Activated CD4-positive, alpha-beta T cell treated with anti-CD3 and anti-CD28 coated beads, Interleukin-2, amount 10 ng/mL, durations not matched to agents 7 days and 5 days (primary cell): Measurements from ENCODE around the gene HOXA6. TPM values are rescaled to one million over a fixed set of nuclear protein-coding genes. Genes with fewer than 3 reads are reported as not detected.

Source experiments
- CTCF ChIA-PET: fragments of 350-600 bp; sonication (Branson Sonifier 250); formaldehyde crosslinking; loops from one replicate; lab custom pipeline; 2021; ENCODE audit warnings: antibody characterized with exemption; lab: Charles Lee
- POLR2A ChIA-PET: fragments of 350-600 bp; sonication (Branson Sonifier 250); formaldehyde crosslinking; loops from one replicate; lab custom pipeline; 2021; ENCODE audit warnings: antibody characterized with exemption; lab: Charles Lee
- DNase-seq: peaks from one replicate; pipeline ENCODE4 v3.0.0-alpha.2; 2020
- H3K27ac Mint-ChIP-seq: one replicate; pipeline ENCODE4 v1.8.0; 2021; ENCODE audit warnings: mild to moderate bottlenecking, moderate library complexity, mixed read lengths
- H3K27me3 Mint-ChIP-seq: one replicate; pipeline ENCODE4 v1.8.0; 2021; ENCODE audit warnings: mixed read lengths
- H3K36me3 Mint-ChIP-seq: one replicate; pipeline ENCODE4 v1.8.0; 2021; ENCODE audit warnings: low read depth, mixed read lengths
- H3K4me1 Mint-ChIP-seq: one replicate; pipeline ENCODE4 v1.8.0; 2021; ENCODE audit warnings: mixed read lengths
- H3K4me3 Mint-ChIP-seq: one replicate; pipeline ENCODE4 v1.8.0; 2021; ENCODE audit warnings: mild to moderate bottlenecking, moderate library complexity, mixed read lengths
- H3K9me3 Mint-ChIP-seq: one replicate; pipeline ENCODE4 v1.8.0; 2021; ENCODE audit warnings: mixed read lengths
- total RNA-seq, 2 experiments: library from RNA; stranded (reverse); gene quantifications; one replicate each; pipeline ENCODE4 v1.2.3, GENCODE V29; 2021

HOXA6 gene
- not detected for total RNA-seq

- Mint-ChIP-seq H3K36me3 (no peaks in the 10 kb centered on the region), H3K27me3 (peaks cover 62% of the 10 kb centered on the region), H3K4me1 (peaks cover 24% of the 10 kb centered on the region), H3K27ac (peak within 1 kb of the TSS; percentile 22), H3K4me3 (no peak within 1 kb of the TSS), H3K9me3 (no peaks in the 10 kb centered on the region)
- ChIA-PET CTCF (interaction anchor here (1.0 to 1.1 kb wide), 3 partner anchors 47 to 49 kb away, joined by 3 read pairs; no protein-coding TSS in a partner anchor), POLR2A (no interaction called here)
- no peak for DNase-seq
Observed at GRCh38 chr7:27147199-27148030, at the start of gene HOXA6. Gene HOXA6, minus strand, starts transcription at chr7:27147774. Its CDS starts 25 bp downstream, at chr7:27147749.

GRCh38 chr7:27196287-27196767, 48.8 kb upstream of the HOXA6 start:
- H3K4me3 Mint-ChIP-seq, result no peak overlapping the region
- no peaks in the 10 kb centered on the region for H3K9me3 Mint-ChIP-seq
- ChIA-PET POLR2A (interaction anchor here (0.7 kb wide), 1 partner anchor 10 kb away, joined by 3 read pairs; no protein-coding TSS in a partner anchor), CTCF (interaction anchor here (0.5 to 2.5 kb wide), 16 partner anchors 8 to 825 kb away, joined by 3 to 18 read pairs (median 3); partner anchors contain the start of genes EVX1, HOXA11 and HOXA3)
- peaks cover 84% of the 10 kb centered on the region for H3K27me3 Mint-ChIP-seq
- peak; percentile 86 for DNase-seq
- no peak overlapping the region for H3K27ac Mint-ChIP-seq
- peaks cover 16% of the 10 kb centered on the region for H3K4me1 Mint-ChIP-seq
- H3K36me3 Mint-ChIP-seq, result no peaks in the 10 kb centered on the region

GRCh38 chr7:27194686-27195379, 47.3 kb upstream of the HOXA6 start:
- ChIA-PET POLR2A (no interaction called here), CTCF (interaction anchor here (1.2 to 2.5 kb wide), 4 partner anchors 9 to 725 kb away, joined by 3 to 18 read pairs (median 4); partner anchors contain the start of gene HOXA11)
- no peak for DNase-seq
- Mint-ChIP-seq H3K4me3 (no peak overlapping the region), H3K27ac (no peak overlapping the region), H3K36me3 (no peaks in the 10 kb centered on the region), H3K9me3 (no peaks in the 10 kb centered on the region), H3K27me3 (peaks cover 86% of the 10 kb centered on the region), H3K4me1 (peaks cover 9% of the 10 kb centered on the region)

DNA sequence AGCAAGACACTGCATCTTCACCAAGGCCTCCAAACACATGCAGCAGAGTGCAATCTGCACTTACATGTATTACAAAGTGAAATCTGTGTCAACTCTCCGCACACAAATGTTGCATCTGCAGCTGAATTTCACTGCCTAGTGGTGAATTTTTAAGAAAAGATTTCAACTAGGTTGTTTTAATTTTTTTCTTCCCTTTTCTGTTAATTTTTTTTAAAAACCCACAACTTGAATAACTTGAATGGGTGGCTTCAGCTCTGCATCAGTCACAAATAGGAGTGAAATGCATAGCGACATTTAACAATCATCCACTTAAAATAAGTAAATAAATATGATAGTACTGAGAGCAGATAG, 46.4 kb upstream of the HOXA6 start:
- H3K9me3 Mint-ChIP-seq, result no peaks in the 10 kb centered on the region
- CTCF ChIA-PET, result interaction anchor here (1.2 kb wide), 1 partner anchor 40 kb away, joined by 3 read pairs; no protein-coding TSS in a partner anchor
- DNase-seq, result no peak
- no peak overlapping the region for H3K27ac Mint-ChIP-seq
- POLR2A ChIA-PET, result no interaction called here
- peaks cover 16% of the 10 kb centered on the region for H3K4me1 Mint-ChIP-seq
- peaks cover 89% of the 10 kb centered on the region for H3K27me3 Mint-ChIP-seq
- H3K36me3 Mint-ChIP-seq, result peaks cover 2% of the 10 kb centered on the region
- H3K4me3 Mint-ChIP-seq, result no peak overlapping the region

DNA sequence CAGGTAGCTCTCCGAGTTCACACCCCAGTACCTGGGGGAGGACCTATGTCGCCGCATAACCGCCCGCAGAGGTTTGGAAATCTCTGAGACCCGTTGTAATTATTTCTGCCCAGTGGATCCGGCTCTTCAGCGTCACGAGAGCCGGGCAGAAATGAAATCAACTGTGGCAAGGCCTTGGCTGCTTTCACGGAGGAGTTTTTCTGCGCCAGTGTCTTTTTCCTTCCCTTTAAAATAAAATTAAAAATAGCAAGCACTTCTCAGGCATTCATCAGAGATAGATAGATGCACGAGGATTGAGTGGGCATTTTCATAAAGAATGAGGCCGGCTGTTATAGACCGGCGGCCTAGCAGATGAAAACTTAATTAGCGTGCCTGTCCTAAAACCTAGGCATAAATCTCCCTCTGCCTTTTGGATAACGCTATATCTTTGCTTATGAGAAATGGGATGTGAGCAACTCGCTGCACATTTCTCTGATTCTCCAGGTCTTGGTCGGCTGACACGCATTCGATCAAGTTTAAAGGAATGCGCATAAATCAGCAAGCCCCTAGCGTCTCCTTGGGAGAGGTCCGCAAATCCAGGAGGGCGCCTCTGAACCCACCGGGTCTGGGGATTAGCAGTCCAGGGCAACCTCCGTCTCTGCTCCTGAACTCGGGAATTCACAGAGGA, 45.9 kb upstream of the HOXA6 start:
- no peaks in the 10 kb centered on the region for H3K9me3 Mint-ChIP-seq
- POLR2A ChIA-PET, result no interaction called here
- CTCF ChIA-PET, result interaction anchor here (2.3 kb wide), 1 partner anchor 32 kb away, joined by 8 read pairs; no protein-coding TSS in a partner anchor
- no peak for DNase-seq
- H3K27me3 Mint-ChIP-seq, result peaks cover 88% of the 10 kb centered on the region
- H3K4me1 Mint-ChIP-seq, result peaks cover 20% of the 10 kb centered on the region
- H3K36me3 Mint-ChIP-seq, result peaks cover 5% of the 10 kb centered on the region
- H3K27ac Mint-ChIP-seq, result no peak overlapping the region
- no peak overlapping the region for H3K4me3 Mint-ChIP-seq

DNA sequence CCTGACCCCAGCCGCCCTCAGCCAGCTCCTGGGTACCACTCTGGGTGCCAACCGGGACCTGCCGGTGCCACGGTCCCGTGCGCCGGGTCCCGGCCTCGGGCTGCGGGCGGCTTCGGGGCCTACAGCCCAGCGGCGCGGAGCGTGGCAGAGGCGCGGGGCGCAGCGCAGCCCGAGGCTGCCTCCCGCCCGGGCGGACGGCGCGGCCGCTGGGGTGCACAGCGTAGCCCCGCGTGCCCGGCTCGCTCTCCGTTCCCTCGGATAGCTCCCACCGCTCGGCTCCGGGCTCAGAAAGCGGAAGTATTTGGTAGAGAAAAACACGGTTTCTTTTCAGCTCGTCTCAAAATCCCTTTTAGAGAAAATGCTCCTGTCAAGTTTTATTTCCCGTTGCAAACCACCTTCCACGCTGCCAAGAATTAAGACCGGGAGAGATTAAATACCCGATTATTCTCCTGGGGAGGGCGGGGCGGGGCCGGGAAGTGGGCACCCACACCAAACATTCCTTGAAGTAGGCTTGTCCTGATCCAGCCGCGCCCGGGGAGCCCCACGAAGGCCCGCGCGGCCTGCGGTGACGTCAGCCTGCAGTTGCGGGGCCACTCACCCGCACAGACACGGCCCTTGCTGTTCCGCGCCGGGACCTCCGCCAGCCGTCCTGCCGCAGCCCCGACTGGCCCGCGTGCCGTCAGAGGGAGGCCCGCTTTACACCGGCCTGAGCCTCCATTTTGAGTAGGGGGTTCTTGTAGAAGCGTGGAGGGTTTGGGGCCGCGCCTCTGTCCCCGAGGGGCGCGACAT, 45.2 kb upstream of the HOXA6 start:
- H3K36me3 Mint-ChIP-seq, result peaks cover 7% of the 10 kb centered on the region

GRCh38 chr7:27191833-27192545, 44.4 kb upstream of the HOXA6 start:
- H3K4me3 Mint-ChIP-seq, result no peak overlapping the region
- CTCF ChIA-PET, result interaction anchor here (0.6 to 2.3 kb wide), 4 partner anchors 12 to 152 kb away, joined by 3 to 8 read pairs (median 3); no protein-coding TSS in a partner anchor

More for the DNA sequence above, 45.2 kb upstream of the HOXA6 start:
- no peak overlapping the region for H3K27ac Mint-ChIP-seq
- POLR2A ChIA-PET, result no interaction called here
- H3K27me3 Mint-ChIP-seq, result peaks cover 88% of the 10 kb centered on the region
- DNase-seq, result no peak
- no peaks in the 10 kb centered on the region for H3K9me3 Mint-ChIP-seq
- CTCF ChIA-PET, result interaction anchor here (0.6 to 2.3 kb wide), 4 partner anchors 11 to 152 kb away, joined by 3 to 8 read pairs (median 3); no protein-coding TSS in a partner anchor
- peak overlapping the region; percentile 25 for H3K4me3 Mint-ChIP-seq
- H3K4me1 Mint-ChIP-seq, result peaks cover 24% of the 10 kb centered on the region

GRCh38 chr7:27191161-27191731, 43.7 kb upstream of the HOXA6 start:
- CTCF ChIA-PET, result interaction anchor here (1.3 to 2.3 kb wide), 3 partner anchors 25 to 34 kb away, joined by 6 to 8 read pairs (median 6); partner anchors contain the start of genes HOXA7 and HOXA9
- H3K4me3 Mint-ChIP-seq, result no peak overlapping the region
- no peak for DNase-seq
- peaks cover 29% of the 10 kb centered on the region for H3K4me1 Mint-ChIP-seq
- peaks cover 7% of the 10 kb centered on the region for H3K36me3 Mint-ChIP-seq
- no peaks in the 10 kb centered on the region for H3K9me3 Mint-ChIP-seq
- H3K27ac Mint-ChIP-seq, result no peak overlapping the region
- H3K27me3 Mint-ChIP-seq, result peaks cover 87% of the 10 kb centered on the region
- POLR2A ChIA-PET, result no interaction called here

More at GRCh38 chr7:27191833-27192545, 44.4 kb upstream of the HOXA6 start:
- Mint-ChIP-seq H3K36me3 (peaks cover 7% of the 10 kb centered on the region), H3K9me3 (no peaks in the 10 kb centered on the region), H3K4me1 (peaks cover 29% of the 10 kb centered on the region), H3K27me3 (peaks cover 88% of the 10 kb centered on the region), H3K27ac (no peak overlapping the region)
- POLR2A ChIA-PET, result no interaction called here
- no peak for DNase-seq

- no peak for DNase-seq
- no peaks in the 10 kb centered on the region for H3K9me3 Mint-ChIP-seq
- ChIA-PET CTCF (interaction anchor here (1.3 to 1.6 kb wide), 4 partner anchors 10 to 33 kb away, joined by 3 to 7 read pairs (median 6); partner anchors contain the start of genes HOXA7 and HOXA9), POLR2A (no interaction called here)
- peaks cover 8% of the 10 kb centered on the region for H3K36me3 Mint-ChIP-seq
- peak overlapping the region; percentile 19 for H3K27ac Mint-ChIP-seq
- H3K4me3 Mint-ChIP-seq, result no peak overlapping the region
- peaks cover 37% of the 10 kb centered on the region for H3K4me1 Mint-ChIP-seq
- H3K27me3 Mint-ChIP-seq, result peaks cover 90% of the 10 kb centered on the region
Observed at GRCh38 chr7:27189997-27190748, 42.6 kb upstream of the HOXA6 start.

GRCh38 chr7:27189295-27189996, 41.9 kb upstream of the HOXA6 start:
- peaks cover 43% of the 10 kb centered on the region for H3K4me1 Mint-ChIP-seq
- no peak for DNase-seq
- CTCF ChIA-PET, result interaction anchor here (0.7 to 1.6 kb wide), 5 partner anchors 9 to 32 kb away, joined by 3 to 7 read pairs (median 3); partner anchors contain the start of gene HOXA7
- no peaks in the 10 kb centered on the region for H3K9me3 Mint-ChIP-seq
- H3K36me3 Mint-ChIP-seq, result peaks cover 11% of the 10 kb centered on the region
- POLR2A ChIA-PET, result no interaction called here
- H3K27ac Mint-ChIP-seq, result peak overlapping the region; percentile 19
- peaks cover 89% of the 10 kb centered on the region for H3K27me3 Mint-ChIP-seq
- H3K4me3 Mint-ChIP-seq, result no peak overlapping the region
